ENCODE data around the gene ZGRF1. TPM values are rescaled to one million over a fixed set of nuclear protein-coding genes. Genes with fewer than 3 reads are reported as not detected.
"Not testable (repeated sequence)": the region's sequence is repeated elsewhere in the genome, so short reads cannot be mapped to it uniquely, and the experiment has no call there.

ZGRF1 gene
- total RNA-seq, 1 experiment from 2014 or later = 10.5 TPM

DNA sequence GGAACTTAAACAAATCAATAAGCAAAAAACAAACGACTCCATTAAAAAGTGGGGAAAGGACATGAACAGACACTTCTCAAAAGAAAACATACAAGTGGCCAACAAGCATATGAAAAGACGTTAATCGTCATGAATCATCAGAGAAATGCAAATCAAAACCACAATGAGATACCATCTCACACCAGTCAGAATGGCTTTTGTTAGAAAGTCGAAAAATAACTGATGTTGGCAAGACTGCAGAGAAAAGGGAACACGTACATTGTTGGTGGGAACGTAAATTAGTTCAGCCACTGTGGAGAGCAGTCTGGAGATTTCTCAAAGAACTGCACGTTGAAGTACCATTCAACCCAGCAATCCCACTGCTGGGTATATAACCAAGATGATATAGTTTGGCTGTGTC is 144.4 kb downstream of the ZGRF1 start:
- intact Hi-C loops (cut with micrococcal nuclease; ENCODE audit: unreplicated experiment) = no loop called here
- Mint-ChIP-seq H3K4me1 (ENCODE audit: low read depth, unreplicated experiment) (no peaks in the 10 kb centered on the region), H3K4me3 (ENCODE audit: low read depth, unreplicated experiment) (no peak overlapping the region), H3K36me3 (ENCODE audit: insufficient read depth, unreplicated experiment) (no peaks in the 10 kb centered on the region), H3K27me3 (ENCODE audit: unreplicated experiment) (peaks cover 15% of the 10 kb centered on the region), H3K9me3 (ENCODE audit: low read depth, unreplicated experiment) (peaks cover 3% of the 10 kb centered on the region), H3K27ac (ENCODE audit: unreplicated experiment) (no peak overlapping the region)
- CTCF ChIA-PET = no interaction called here
- TF ChIP-seq, protein P1, sequence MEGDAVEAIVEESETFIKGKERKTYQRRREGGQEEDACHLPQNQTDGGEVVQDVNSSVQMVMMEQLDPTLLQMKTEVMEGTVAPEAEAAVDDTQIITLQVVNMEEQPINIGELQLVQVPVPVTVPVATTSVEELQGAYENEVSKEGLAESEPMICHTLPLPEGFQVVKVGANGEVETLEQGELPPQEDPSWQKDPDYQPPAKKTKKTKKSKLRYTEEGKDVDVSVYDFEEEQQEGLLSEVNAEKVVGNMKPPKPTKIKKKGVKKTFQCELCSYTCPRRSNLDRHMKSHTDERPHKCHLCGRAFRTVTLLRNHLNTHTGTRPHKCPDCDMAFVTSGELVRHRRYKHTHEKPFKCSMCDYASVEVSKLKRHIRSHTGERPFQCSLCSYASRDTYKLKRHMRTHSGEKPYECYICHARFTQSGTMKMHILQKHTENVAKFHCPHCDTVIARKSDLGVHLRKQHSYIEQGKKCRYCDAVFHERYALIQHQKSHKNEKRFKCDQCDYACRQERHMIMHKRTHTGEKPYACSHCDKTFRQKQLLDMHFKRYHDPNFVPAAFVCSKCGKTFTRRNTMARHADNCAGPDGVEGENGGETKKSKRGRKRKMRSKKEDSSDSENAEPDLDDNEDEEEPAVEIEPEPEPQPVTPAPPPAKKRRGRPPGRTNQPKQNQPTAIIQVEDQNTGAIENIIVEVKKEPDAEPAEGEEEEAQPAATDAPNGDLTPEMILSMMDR (IDR thresholded peaks at IDR 0.05; ENCODE audit: unreplicated experiment) = no peak
- no peak for DNase-seq
- no TSS peak for BruUV-seq (replicated peaks)

DNA sequence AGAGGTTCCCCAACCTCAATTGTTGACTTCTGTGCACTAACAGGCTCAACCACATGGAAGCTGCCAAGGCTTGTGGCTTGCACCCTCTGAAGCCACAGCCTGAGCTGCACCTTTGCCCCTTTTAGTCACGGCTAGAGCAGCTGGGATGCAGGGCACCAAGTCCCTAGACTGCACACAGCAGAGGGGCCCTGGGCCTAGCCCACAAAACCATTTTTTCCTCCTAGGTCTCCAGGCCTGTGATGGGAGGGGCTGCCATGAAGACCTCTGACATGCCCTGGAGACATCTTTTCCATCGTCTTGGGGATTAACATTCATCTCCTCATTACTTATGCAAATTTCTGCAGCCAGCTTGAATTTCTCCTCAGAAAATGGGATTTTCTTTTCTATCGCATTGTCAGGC is 145.9 kb downstream of the ZGRF1 start:
- H3K27ac Mint-ChIP-seq (ENCODE audit: unreplicated experiment); intact Hi-C loops (cut with micrococcal nuclease; ENCODE audit: unreplicated experiment); H3K9me3 Mint-ChIP-seq (ENCODE audit: low read depth, unreplicated experiment); DNase-seq; CTCF ChIA-PET; H3K4me1 Mint-ChIP-seq (ENCODE audit: low read depth, unreplicated experiment); BruUV-seq (replicated peaks); H3K36me3 Mint-ChIP-seq (ENCODE audit: insufficient read depth, unreplicated experiment); H3K4me3 Mint-ChIP-seq (ENCODE audit: low read depth, unreplicated experiment): not testable (repeated sequence)
- H3K27me3 Mint-ChIP-seq (ENCODE audit: unreplicated experiment) = peaks cover 12% of the 10 kb centered on the region

Small RNAs within 50 kb of the gene (microRNA-seq; reads per million reads assigned to microRNA genes)
- gene MIR302A (4.2 reads per million, percentile 9 among the genes with 10 or more reads in this experiment), gene MIR302B (1.4 reads per million), gene MIR302C (1.1 reads per million), gene MIR302D (3.5 reads per million, percentile 4 among the genes with 10 or more reads in this experiment), gene MIR367 (not detected)

Other genes with a start within 250 kb of the ZGRF1 start
- gene NEUROG2, start 120.7 kb downstream of the ZGRF1 start, total RNA-seq (2022) = not detected in 2 replicates
- gene LARP7, start 234 bp upstream of the ZGRF1 start, total RNA-seq (2022) = 22.6 and 27.4 TPM in 2 replicates